Natural killer cell (primary cell): ENCODE measurements around the gene PLB1. TPM values are rescaled to one million over a fixed set of nuclear protein-coding genes. Genes with fewer than 3 reads are reported as not detected.

Experiments used
- ATAC-seq, 3 donors: fragments of 150-1000 bp in 2 of 3; fragments of 200-7000 bp in 1 of 3; cut with Tn5 transposase; 1 replicate in 1 of 3; 2 replicates in 2 of 3; pipeline ENCODE4 v1.10.0; 2021; ENCODE audit warnings: mild to moderate bottlenecking in 2 of 3, moderate library complexity in 2 of 3
- DNase-seq, 2 donors: peaks; one replicate each; pipeline versions ENCODE4 v3.0.0 to v3.0.0-alpha.2; 2013 to 2021; ENCODE audit warnings: mixed read lengths in 1 of 2
- H3K27ac ChIP-seq: one replicate; pipeline ENCODE4 v1.5.1; 2013; ENCODE audit warnings: mild to moderate bottlenecking, low read length
- H3K27me3 ChIP-seq: one replicate; pipeline ENCODE4 v1.6.1; 2013; ENCODE audit warnings: low read length; ENCODE audit not compliant: control insufficient read depth, insufficient read depth
- H3K36me3 ChIP-seq: one replicate; pipeline ENCODE4 v1.6.1; 2013; ENCODE audit warnings: low read length; ENCODE audit not compliant: control insufficient read depth, insufficient read depth
- H3K4me1 ChIP-seq: one replicate; pipeline ENCODE4 v1.6.1; 2013; ENCODE audit warnings: low read length; ENCODE audit not compliant: control insufficient read depth, insufficient read depth
- H3K4me3 ChIP-seq: one replicate; pipeline ENCODE4 v1.5.1; 2013; ENCODE audit warnings: low read length
- H3K9me3 ChIP-seq: one replicate; pipeline ENCODE4 v1.6.1; 2013; ENCODE audit warnings: low read length; ENCODE audit not compliant: control insufficient read depth, insufficient read depth
- H3K27ac Mint-ChIP-seq, 2 donors: one replicate each; pipeline ENCODE4 v1.8.0; 2022; ENCODE audit warnings: mild to moderate bottlenecking in 2 of 2, mixed read lengths in 2 of 2, moderate library complexity in 1 of 2
- H3K27me3 Mint-ChIP-seq, 2 donors: one replicate each; pipeline ENCODE4 v1.8.0; 2022; ENCODE audit warnings: low read depth in 2 of 2, mixed read lengths in 2 of 2
- H3K36me3 Mint-ChIP-seq: one replicate; pipeline ENCODE4 v1.8.0; 2022; ENCODE audit warnings: mixed read lengths
- H3K4me1 Mint-ChIP-seq, 2 donors: one replicate each; pipeline ENCODE4 v1.8.0; 2022; ENCODE audit warnings: mixed read lengths in 2 of 2
- H3K4me3 Mint-ChIP-seq: one replicate; pipeline ENCODE4 v1.8.0; 2022; ENCODE audit warnings: mild to moderate bottlenecking, moderate library complexity, mixed read lengths
- H3K9me3 Mint-ChIP-seq, 2 donors: one replicate each; pipeline ENCODE4 v1.8.0; 2022; ENCODE audit warnings: mixed read lengths in 2 of 2
- WGBS: methylation state at CpG from one replicate; pipeline ENCODE4 v1.1.7; 2013; ENCODE audit warnings: missing lambda C conversion rate; ENCODE audit not compliant: insufficient coverage; 5-methylcytosine and 5-hydroxymethylcytosine counted together
- intact Hi-C: fragments of 100-400 bp; cut with micrococcal nuclease; formaldehyde crosslinking; loops from one replicate; pipeline ENCODE4 v1.14.2; 2022
- total RNA-seq, 4 donors: library from RNA; stranded (reverse); fragments of 120-200 nt in 1 of 4; gene quantifications; one replicate each; pipeline versions ENCODE4 v1.2.3 to v1.2.4, GENCODE V29; 2013 to 2022
- TF ChIP-seq, protein P1 (sequence below): fragments of 200-600 bp; IDR thresholded peaks from one replicate; pipeline ENCODE4 v1.8.0; 2022; ENCODE audit warnings: antibody characterized with exemption

Gene PLB1
- total RNA-seq, 3 donors from 2014 or later (not counting 1 experiment from before 2014, with no cell fraction given): 1.7 to 2.6 (median 1.9) TPM

DNA sequence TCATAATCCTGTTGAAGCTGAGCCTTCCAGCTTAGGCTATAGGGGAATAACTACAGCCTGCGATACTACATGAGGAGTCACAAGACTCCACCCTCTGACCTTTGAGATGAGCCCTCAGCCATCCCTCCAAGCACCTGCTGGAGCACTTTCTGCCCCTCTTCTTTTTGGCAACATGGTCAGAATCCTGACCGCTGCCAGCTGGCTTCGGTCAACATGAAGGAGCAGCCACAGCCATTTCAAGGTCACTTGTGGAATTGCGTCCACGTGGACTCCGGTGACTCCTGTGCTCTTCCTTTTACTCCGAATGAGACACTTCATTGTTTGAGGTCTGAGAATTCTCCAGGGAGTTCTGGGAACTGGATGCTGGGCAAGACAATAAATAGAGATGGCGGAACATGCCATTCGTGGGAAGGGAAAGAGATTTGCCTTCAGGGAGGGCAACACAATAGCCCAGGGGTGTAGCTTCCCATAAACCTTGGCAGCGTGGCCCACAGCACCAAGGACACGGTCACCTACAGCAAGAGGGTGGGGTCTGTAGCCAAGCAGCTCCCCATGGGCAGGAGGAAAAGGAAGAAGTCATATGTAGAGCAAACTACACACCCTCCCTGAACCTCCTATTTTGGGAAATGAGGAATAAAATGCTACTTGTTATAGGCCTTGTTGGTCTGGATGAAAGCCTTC is 182.5 kb downstream of the PLB1 start:
- DNase-seq: no peak
- Histone ChIP-seq H3K27ac (no peak overlapping the region), H3K27me3 (no peaks in the 10 kb centered on the region), H3K4me1 (peaks cover 19% of the 10 kb centered on the region), H3K9me3 (no peaks in the 10 kb centered on the region), H3K4me3 (no peak overlapping the region), H3K36me3 (no peaks in the 10 kb centered on the region)
- H3K27me3 Mint-ChIP-seq: no peaks in the 10 kb centered on the region
- no peaks in the 10 kb centered on the region for H3K9me3 Mint-ChIP-seq
- intact Hi-C loops: no loop called here
- TF ChIP-seq, protein P1, sequence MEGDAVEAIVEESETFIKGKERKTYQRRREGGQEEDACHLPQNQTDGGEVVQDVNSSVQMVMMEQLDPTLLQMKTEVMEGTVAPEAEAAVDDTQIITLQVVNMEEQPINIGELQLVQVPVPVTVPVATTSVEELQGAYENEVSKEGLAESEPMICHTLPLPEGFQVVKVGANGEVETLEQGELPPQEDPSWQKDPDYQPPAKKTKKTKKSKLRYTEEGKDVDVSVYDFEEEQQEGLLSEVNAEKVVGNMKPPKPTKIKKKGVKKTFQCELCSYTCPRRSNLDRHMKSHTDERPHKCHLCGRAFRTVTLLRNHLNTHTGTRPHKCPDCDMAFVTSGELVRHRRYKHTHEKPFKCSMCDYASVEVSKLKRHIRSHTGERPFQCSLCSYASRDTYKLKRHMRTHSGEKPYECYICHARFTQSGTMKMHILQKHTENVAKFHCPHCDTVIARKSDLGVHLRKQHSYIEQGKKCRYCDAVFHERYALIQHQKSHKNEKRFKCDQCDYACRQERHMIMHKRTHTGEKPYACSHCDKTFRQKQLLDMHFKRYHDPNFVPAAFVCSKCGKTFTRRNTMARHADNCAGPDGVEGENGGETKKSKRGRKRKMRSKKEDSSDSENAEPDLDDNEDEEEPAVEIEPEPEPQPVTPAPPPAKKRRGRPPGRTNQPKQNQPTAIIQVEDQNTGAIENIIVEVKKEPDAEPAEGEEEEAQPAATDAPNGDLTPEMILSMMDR: no peak
- H3K27ac Mint-ChIP-seq: peak overlapping the region in 1 of 2 donors; percentile 75
- no peak overlapping the region for H3K4me3 Mint-ChIP-seq
- H3K4me1 Mint-ChIP-seq: peaks cover 13 to 15% of the 10 kb centered on the region in 2 donors
- H3K36me3 Mint-ChIP-seq: no peaks in the 10 kb centered on the region
- ATAC-seq: no peak
- 98% methylated on average over 10 of the region's 11 CpGs for WGBS

- peak overlapping the region in 1 of 2 donors; percentile 75 for H3K27ac Mint-ChIP-seq
- peaks cover 13 to 15% of the 10 kb centered on the region in 2 donors for H3K4me1 Mint-ChIP-seq
- 86% methylated on average over 1 of the region's 1 CpG for WGBS
- no peaks in the 10 kb centered on the region for H3K27me3 Mint-ChIP-seq
- H3K4me3 ChIP-seq: no peak overlapping the region
- H3K4me1 ChIP-seq: peaks cover 19% of the 10 kb centered on the region
- intact Hi-C loops: no loop called here
- H3K27ac ChIP-seq: no peak overlapping the region
- no peaks in the 10 kb centered on the region for H3K9me3 ChIP-seq
- TF ChIP-seq, protein P1: no peak
- no peaks in the 10 kb centered on the region for H3K36me3 Mint-ChIP-seq
- no peaks in the 10 kb centered on the region for H3K9me3 Mint-ChIP-seq
- no peak for DNase-seq
- no peaks in the 10 kb centered on the region for H3K27me3 ChIP-seq
- no peaks in the 10 kb centered on the region for H3K36me3 ChIP-seq
- ATAC-seq: no peak
- H3K4me3 Mint-ChIP-seq: no peak overlapping the region
Measured at GRCh38 chr2:28678944-28679343, 183.1 kb downstream of the PLB1 start.

DNA sequence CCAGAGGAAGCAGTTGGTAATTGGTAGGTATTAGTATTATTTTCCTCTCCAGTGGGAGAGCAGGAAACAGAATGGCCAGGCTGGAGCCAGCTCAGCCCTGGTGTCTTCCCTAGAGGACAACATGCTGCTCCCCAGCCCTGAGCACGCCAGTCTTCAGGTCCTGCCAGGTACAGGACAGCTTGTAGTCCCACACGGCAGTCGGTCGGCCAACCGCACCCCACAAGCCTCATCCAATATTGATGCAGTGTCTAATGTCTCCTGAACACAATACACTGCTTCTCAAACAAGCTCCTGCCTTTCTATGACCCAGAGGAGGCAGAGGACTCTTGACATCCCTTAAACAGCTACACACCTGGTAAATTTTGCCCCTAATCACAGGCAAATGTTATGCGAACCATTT is 184.8 kb downstream of the PLB1 start:
- 98% methylated on average over 6 of the region's 6 CpGs for WGBS

More for the DNA sequence above, 184.8 kb downstream of the PLB1 start:
- Mint-ChIP-seq H3K4me1 (peaks cover 13 to 15% of the 10 kb centered on the region in 2 donors), H3K4me3 (no peak overlapping the region), H3K27me3 (no peaks in the 10 kb centered on the region), H3K27ac (peak overlapping the region; percentile 87 to 88), H3K36me3 (no peaks in the 10 kb centered on the region), H3K9me3 (no peaks in the 10 kb centered on the region)
- DNase-seq: peak in 1 of 2 donors; percentile 29
- Histone ChIP-seq H3K27me3 (no peaks in the 10 kb centered on the region), H3K27ac (no peak overlapping the region), H3K36me3 (no peaks in the 10 kb centered on the region), H3K4me3 (no peak overlapping the region), H3K9me3 (no peaks in the 10 kb centered on the region), H3K4me1 (peaks cover 19% of the 10 kb centered on the region)
- TF ChIP-seq, protein P1: no peak
- ATAC-seq: peak in 1 of 3 donors; percentile 1
- intact Hi-C loops: loop anchor here (1.0 to 5.0 kb wide), 2 partner anchors 58 to 71 kb away; partner anchors contain the start of gene PPP1CB
